HL-60 (cell line): ENCODE measurements around the gene IQSEC3.

Source experiments
- POLR2AphosphoS5 ChIP-seq: IDR thresholded peaks from 2 replicates; pipeline ENCODE4 v1.6.1; 2012; ENCODE audit warnings: low read depth
- TF ChIP-seq, protein P1 (sequence below): IDR thresholded peaks from one replicate; pipeline ENCODE4 v1.5.1; 2011; ENCODE audit warnings: low read length, control low read depth, inconsistent platforms; ENCODE audit not compliant: insufficient read depth
- TF ChIP-seq, protein P2 (sequence below): IDR thresholded peaks from 2 replicates; pipeline ENCODE4 v1.6.1; 2012; ENCODE audit warnings: low read depth; ENCODE audit not compliant: insufficient replicate concordance

GRCh38 chr12:219891-220352, 153.4 kb downstream of the IQSEC3 start:
- TF ChIP-seq, protein P1, sequence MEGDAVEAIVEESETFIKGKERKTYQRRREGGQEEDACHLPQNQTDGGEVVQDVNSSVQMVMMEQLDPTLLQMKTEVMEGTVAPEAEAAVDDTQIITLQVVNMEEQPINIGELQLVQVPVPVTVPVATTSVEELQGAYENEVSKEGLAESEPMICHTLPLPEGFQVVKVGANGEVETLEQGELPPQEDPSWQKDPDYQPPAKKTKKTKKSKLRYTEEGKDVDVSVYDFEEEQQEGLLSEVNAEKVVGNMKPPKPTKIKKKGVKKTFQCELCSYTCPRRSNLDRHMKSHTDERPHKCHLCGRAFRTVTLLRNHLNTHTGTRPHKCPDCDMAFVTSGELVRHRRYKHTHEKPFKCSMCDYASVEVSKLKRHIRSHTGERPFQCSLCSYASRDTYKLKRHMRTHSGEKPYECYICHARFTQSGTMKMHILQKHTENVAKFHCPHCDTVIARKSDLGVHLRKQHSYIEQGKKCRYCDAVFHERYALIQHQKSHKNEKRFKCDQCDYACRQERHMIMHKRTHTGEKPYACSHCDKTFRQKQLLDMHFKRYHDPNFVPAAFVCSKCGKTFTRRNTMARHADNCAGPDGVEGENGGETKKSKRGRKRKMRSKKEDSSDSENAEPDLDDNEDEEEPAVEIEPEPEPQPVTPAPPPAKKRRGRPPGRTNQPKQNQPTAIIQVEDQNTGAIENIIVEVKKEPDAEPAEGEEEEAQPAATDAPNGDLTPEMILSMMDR = peak; percentile 99
- TF ChIP-seq POLR2AphosphoS5 = no peak
- TF ChIP-seq, protein P2, sequence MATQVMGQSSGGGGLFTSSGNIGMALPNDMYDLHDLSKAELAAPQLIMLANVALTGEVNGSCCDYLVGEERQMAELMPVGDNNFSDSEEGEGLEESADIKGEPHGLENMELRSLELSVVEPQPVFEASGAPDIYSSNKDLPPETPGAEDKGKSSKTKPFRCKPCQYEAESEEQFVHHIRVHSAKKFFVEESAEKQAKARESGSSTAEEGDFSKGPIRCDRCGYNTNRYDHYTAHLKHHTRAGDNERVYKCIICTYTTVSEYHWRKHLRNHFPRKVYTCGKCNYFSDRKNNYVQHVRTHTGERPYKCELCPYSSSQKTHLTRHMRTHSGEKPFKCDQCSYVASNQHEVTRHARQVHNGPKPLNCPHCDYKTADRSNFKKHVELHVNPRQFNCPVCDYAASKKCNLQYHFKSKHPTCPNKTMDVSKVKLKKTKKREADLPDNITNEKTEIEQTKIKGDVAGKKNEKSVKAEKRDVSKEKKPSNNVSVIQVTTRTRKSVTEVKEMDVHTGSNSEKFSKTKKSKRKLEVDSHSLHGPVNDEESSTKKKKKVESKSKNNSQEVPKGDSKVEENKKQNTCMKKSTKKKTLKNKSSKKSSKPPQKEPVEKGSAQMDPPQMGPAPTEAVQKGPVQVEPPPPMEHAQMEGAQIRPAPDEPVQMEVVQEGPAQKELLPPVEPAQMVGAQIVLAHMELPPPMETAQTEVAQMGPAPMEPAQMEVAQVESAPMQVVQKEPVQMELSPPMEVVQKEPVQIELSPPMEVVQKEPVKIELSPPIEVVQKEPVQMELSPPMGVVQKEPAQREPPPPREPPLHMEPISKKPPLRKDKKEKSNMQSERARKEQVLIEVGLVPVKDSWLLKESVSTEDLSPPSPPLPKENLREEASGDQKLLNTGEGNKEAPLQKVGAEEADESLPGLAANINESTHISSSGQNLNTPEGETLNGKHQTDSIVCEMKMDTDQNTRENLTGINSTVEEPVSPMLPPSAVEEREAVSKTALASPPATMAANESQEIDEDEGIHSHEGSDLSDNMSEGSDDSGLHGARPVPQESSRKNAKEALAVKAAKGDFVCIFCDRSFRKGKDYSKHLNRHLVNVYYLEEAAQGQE = no peak
